ENCODE data around the gene KRT5. TPM values are rescaled to one million over a fixed set of nuclear protein-coding genes. Genes with fewer than 3 reads are reported as not detected.

Gene KRT5
- total RNA-seq, 1 donor from 2014 or later = 0.51 TPM

DNA sequence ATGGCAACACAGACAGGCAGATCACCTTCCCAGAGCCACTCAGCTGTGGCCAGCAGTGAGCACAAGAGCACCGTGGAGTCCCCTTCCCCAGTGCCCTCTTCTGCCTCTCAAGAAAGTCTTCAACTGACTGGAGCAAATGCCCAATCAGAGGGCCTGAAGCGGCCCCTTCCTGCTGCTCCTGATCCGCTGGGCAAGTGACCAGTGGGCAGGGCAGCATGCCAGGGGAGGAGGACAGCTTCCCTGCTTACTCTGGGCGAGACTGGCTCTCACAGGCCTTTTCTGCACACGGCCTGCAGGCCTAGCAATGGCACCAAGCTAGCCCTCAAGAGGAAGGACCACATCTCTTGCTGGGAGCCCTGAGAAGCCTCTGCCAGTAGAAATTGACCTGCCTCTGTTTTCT is 31.9 kb upstream of the KRT5 start:
- no peak overlapping the region for H3K4me3 Mint-ChIP-seq
- peaks cover 11% of the 10 kb centered on the region for H3K4me1 Mint-ChIP-seq
- no peak for TF ChIP-seq CTCF (IDR thresholded peaks at IDR 0.05; ENCODE audit: unreplicated experiment)
- DNase-seq (ENCODE audit: low spot score in 2 of 2, unreplicated experiment in 2 of 2) = no peak
- H3K9me3 Mint-ChIP-seq = no peaks in the 10 kb centered on the region
- peaks cover 58% of the 10 kb centered on the region for H3K27me3 Mint-ChIP-seq (ENCODE audit: low read depth)
- no peak overlapping the region for H3K27ac Mint-ChIP-seq
- H3K36me3 Mint-ChIP-seq = no peaks in the 10 kb centered on the region

DNA sequence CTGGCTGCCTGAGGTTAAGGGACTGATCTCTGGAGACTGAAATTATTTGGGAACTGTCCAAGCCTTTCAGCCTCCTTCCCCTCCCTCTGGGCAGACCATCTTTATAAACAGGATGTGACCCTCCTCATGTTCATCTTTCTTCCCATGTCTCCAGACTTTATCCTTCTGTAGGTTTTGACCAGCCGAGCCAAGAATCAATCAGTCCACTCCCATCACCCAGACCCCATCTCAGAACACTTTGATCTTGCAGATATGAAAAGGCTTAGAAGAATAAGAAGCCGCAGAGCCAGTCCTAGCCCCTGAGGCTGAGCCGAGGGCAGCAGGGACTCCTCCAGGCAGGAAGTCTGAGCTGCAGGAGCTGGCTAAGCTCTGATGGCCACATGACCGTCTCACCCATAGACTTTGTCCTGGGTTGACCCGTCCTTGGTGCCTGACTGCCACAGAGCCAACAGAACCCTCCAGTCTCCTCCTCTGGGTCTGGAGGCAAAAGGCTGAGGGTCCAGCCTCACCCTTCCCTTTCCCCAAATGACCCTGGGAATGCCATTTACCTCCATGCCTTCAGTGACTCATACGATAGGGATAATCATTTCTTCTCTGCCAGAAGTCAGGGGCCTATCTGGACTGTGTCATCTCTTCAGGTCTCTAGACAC is 31.1 kb upstream of the KRT5 start:
- TF ChIP-seq CTCF (IDR thresholded peaks at IDR 0.05; ENCODE audit: unreplicated experiment) = no peak
- no peak for DNase-seq (ENCODE audit: low spot score in 2 of 2, unreplicated experiment in 2 of 2)
- Mint-ChIP-seq H3K4me3 (no peak overlapping the region), H3K27ac (no peak overlapping the region), H3K36me3 (no peaks in the 10 kb centered on the region), H3K27me3 (ENCODE audit: low read depth) (peaks cover 62% of the 10 kb centered on the region), H3K4me1 (peaks cover 11% of the 10 kb centered on the region), H3K9me3 (no peaks in the 10 kb centered on the region)

GRCh38 chr12:52546126-52546525 is 25.9 kb upstream of the KRT5 start:
- Mint-ChIP-seq H3K27ac (no peak overlapping the region), H3K4me1 (peaks cover 7% of the 10 kb centered on the region), H3K36me3 (no peaks in the 10 kb centered on the region), H3K27me3 (ENCODE audit: low read depth) (peaks cover 43% of the 10 kb centered on the region), H3K9me3 (no peaks in the 10 kb centered on the region), H3K4me3 (no peak overlapping the region)
- TF ChIP-seq CTCF (IDR thresholded peaks at IDR 0.05; ENCODE audit: unreplicated experiment) = no peak
- DNase-seq (ENCODE audit: low spot score in 2 of 2, unreplicated experiment in 2 of 2) = no peak

- Mint-ChIP-seq H3K4me3 (no peak overlapping the region), H3K36me3 (no peaks in the 10 kb centered on the region), H3K27ac (no peak overlapping the region), H3K9me3 (no peaks in the 10 kb centered on the region), H3K27me3 (ENCODE audit: low read depth) (peaks cover 28% of the 10 kb centered on the region), H3K4me1 (peaks cover 12% of the 10 kb centered on the region)
- no peak for TF ChIP-seq CTCF (IDR thresholded peaks at IDR 0.05; ENCODE audit: unreplicated experiment)
- no peak for DNase-seq (ENCODE audit: low spot score in 2 of 2, unreplicated experiment in 2 of 2)
These were observed 24.0 kb upstream of the KRT5 start for GRCh38 chr12:52543985-52544883.

- Mint-ChIP-seq H3K27ac (no peak overlapping the region), H3K36me3 (no peaks in the 10 kb centered on the region), H3K9me3 (no peaks in the 10 kb centered on the region), H3K27me3 (ENCODE audit: low read depth) (peaks cover 20% of the 10 kb centered on the region), H3K4me1 (peaks cover 24% of the 10 kb centered on the region), H3K4me3 (no peak overlapping the region)
- TF ChIP-seq CTCF (IDR thresholded peaks at IDR 0.05; ENCODE audit: unreplicated experiment) = no peak
- no peak for DNase-seq (ENCODE audit: low spot score in 2 of 2, unreplicated experiment in 2 of 2)
These were observed 22.7 kb upstream of the KRT5 start for GRCh38 chr12:52542785-52543318.

All from mesothelial cell of epicardium (in vitro differentiated cells).